Measurements from ENCODE around the gene STARD3. TPM values are rescaled to one million over a fixed set of nuclear protein-coding genes. Genes with fewer than 3 reads are reported as not detected.

The STARD3 gene
- total RNA-seq, 1 experiment from 2014 or later: 44.8 TPM

- no peaks in the 10 kb centered on the region for H3K36me3 ChIP-seq (ENCODE audit: control insufficient read depth, insufficient read depth, low read length)
- no peak for ATAC-seq
- CTCF ChIA-PET: interaction anchor here (0.6 to 2.8 kb wide), 2 partner anchors 22 to 34 kb away, joined by 3 to 12 read pairs; no protein-coding TSS in a partner anchor
Observed at GRCh38 chr17:39655105-39655504, 18.2 kb downstream of the STARD3 start.

GRCh38 chr17:39658346-39658745 is 21.4 kb downstream of the STARD3 start:
- ChIA-PET CTCF (no interaction called here), POLR2A (no interaction called here)
- TF ChIP-seq REST (IDR thresholded peaks at IDR 0.05; ENCODE audit: insufficient read depth in 1 of 2, low read depth in 2 of 2, low read length in 1 of 2): no peak
- TF ChIP-seq SIN3A (IDR thresholded peaks at IDR 0.05; ENCODE audit: borderline replicate concordance, insufficient read depth, low read depth, low read length): no peak
- no peak for TF ChIP-seq TCF7L2 (IDR thresholded peaks at IDR 0.05; ENCODE audit: low read depth, low read length)
- no peak for TF ChIP-seq POLR2AphosphoS5 (IDR thresholded peaks at IDR 0.05; ENCODE audit: low read depth, low read length)
- TF ChIP-seq CTCF (IDR thresholded peaks at IDR 0.05): no peak
- H3K9me3 ChIP-seq (ENCODE audit: control insufficient read depth, insufficient read depth, low read depth, low read length): no peaks in the 10 kb centered on the region
- DNase-seq (ENCODE audit: low read depth, low spot score) (no peak), ATAC-seq (no peak)
- H3K27ac ChIP-seq (ENCODE audit: low read length): no peak overlapping the region
- BruUV-seq (replicated peaks): no TSS peak
- no peaks in the 10 kb centered on the region for H3K27me3 ChIP-seq (ENCODE audit: control insufficient read depth, insufficient read depth, low read length)
- intact Hi-C loops (cut with micrococcal nuclease; ENCODE audit: unreplicated experiment): no loop called here
- no peak overlapping the region for H3K4me3 ChIP-seq (ENCODE audit: low read depth in 2 of 2, low read length in 2 of 2)
- H3K36me3 ChIP-seq (ENCODE audit: control insufficient read depth, insufficient read depth, low read length): no peaks in the 10 kb centered on the region
- in situ Hi-C loops (cut with HindIII; ENCODE audit: low pct_unique_long_range_greater_than_20kb, low sequenced_read_pairs): no loop called here
- H3K4me1 ChIP-seq (ENCODE audit: control insufficient read depth, insufficient read depth, low read length): peaks cover 6% of the 10 kb centered on the region

More at GRCh38 chr17:39655105-39655504, 18.2 kb downstream of the STARD3 start:
- Histone ChIP-seq H3K4me3 (ENCODE audit: low read depth in 2 of 2, low read length in 2 of 2) (no peak overlapping the region), H3K27me3 (ENCODE audit: control insufficient read depth, insufficient read depth, low read length) (no peaks in the 10 kb centered on the region), H3K27ac (ENCODE audit: low read length) (no peak overlapping the region), H3K4me1 (ENCODE audit: control insufficient read depth, insufficient read depth, low read length) (peaks cover 11% of the 10 kb centered on the region; the same call in 1 of the 2 replicates), H3K9me3 (ENCODE audit: control insufficient read depth, insufficient read depth, low read depth, low read length) (no peaks in the 10 kb centered on the region)
- no peak for TF ChIP-seq CTCF (IDR thresholded peaks at IDR 0.05)
- TF ChIP-seq REST (IDR thresholded peaks at IDR 0.05; ENCODE audit: insufficient read depth in 1 of 2, low read depth in 2 of 2, low read length in 1 of 2): no peak
- TF ChIP-seq TCF7L2 (IDR thresholded peaks at IDR 0.05; ENCODE audit: low read depth, low read length): no peak
- TF ChIP-seq POLR2AphosphoS5 (IDR thresholded peaks at IDR 0.05; ENCODE audit: low read depth, low read length): no peak
- no peak for TF ChIP-seq SIN3A (IDR thresholded peaks at IDR 0.05; ENCODE audit: borderline replicate concordance, insufficient read depth, low read depth, low read length)
- POLR2A ChIA-PET: no interaction called here
- no peak for DNase-seq (ENCODE audit: low read depth, low spot score)
- intact Hi-C loops (cut with micrococcal nuclease; ENCODE audit: unreplicated experiment): no loop called here
- no TSS peak for BruUV-seq (replicated peaks)
- in situ Hi-C loops (cut with HindIII; ENCODE audit: low pct_unique_long_range_greater_than_20kb, low sequenced_read_pairs): no loop called here
